ENCODE measurements around the gene MAML3. TPM values are rescaled to one million over a fixed set of nuclear protein-coding genes. Genes with fewer than 3 reads are reported as not detected.

The MAML3 gene
- polyA plus RNA-seq, 1 donor (not counting 4 experiments of a cell fraction or from before 2014, with no cell fraction given) = 0.68 TPM

DNA sequence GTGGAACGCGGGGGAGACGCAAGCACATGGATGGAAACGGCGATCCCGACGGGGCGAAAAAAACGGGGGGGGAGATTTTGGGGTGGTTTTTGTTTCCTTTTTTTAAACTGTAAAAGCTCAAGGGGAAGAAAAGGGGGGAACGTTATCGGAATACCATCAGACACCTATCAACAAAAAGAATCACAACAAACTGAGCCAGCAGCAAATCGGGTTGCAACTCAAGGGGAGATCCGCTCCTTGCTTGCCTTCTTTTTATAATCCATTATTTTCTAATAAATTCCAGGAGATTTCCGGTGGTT lies 616 bp downstream of the MAML3 start:
- peak overlapping the region; percentile 94 for H2AFZ ChIP-seq (ENCODE audit: control insufficient read depth, low read length)
- H4K20me1 ChIP-seq (ENCODE audit: control insufficient read depth, extremely low read depth, insufficient read depth, low read length) = no peaks in the 10 kb centered on the region
- H3K9me3 ChIP-seq (ENCODE audit: control insufficient read depth, low read depth, low read length) = no peaks in the 10 kb centered on the region
- peak overlapping the region; percentile 99 for H3K4me2 ChIP-seq (ENCODE audit: control insufficient read depth, extremely low read depth, insufficient read depth, low read depth, low read length)
- H3K27me3 ChIP-seq (ENCODE audit: control insufficient read depth, extremely low read depth, insufficient read depth, low read length) = peaks cover 5% of the 10 kb centered on the region
- DNase-seq (ENCODE audit: low read depth, low spot score) (no peak), FAIRE-seq (no peak)
- peak overlapping the region; percentile 47 for H3K27ac ChIP-seq (ENCODE audit: control insufficient read depth, insufficient read depth, low read length)
- H3K79me2 ChIP-seq (ENCODE audit: control insufficient read depth, insufficient read depth, low read length) = no peaks in the 10 kb centered on the region
- dilution Hi-C loops (cut with MboI; ENCODE audit: extremely low pct_ligation_motif_present, low sequenced_read_pairs) = no loop called here
- peaks cover 8% of the 10 kb centered on the region for H3K4me1 ChIP-seq (ENCODE audit: control insufficient read depth, extremely low read depth, insufficient read depth, low read length)
- H3K4me3 ChIP-seq (ENCODE audit: control insufficient read depth in 2 of 3, extremely low read depth in 1 of 3, insufficient read depth in 2 of 3, low read depth in 1 of 3, low read length in 3 of 3) = peak overlapping the region; percentile 81 to 96 (median 93)
- no peaks in the 10 kb centered on the region for H3K9me1 ChIP-seq (ENCODE audit: control insufficient read depth, extremely low read depth, insufficient read depth, low read length)
- H3K36me3 ChIP-seq (ENCODE audit: control insufficient read depth in 2 of 2, extremely low read depth in 1 of 2, insufficient read depth in 2 of 2, low read length in 2 of 2) = no peaks in the 10 kb centered on the region
- TF ChIP-seq, protein P1, sequence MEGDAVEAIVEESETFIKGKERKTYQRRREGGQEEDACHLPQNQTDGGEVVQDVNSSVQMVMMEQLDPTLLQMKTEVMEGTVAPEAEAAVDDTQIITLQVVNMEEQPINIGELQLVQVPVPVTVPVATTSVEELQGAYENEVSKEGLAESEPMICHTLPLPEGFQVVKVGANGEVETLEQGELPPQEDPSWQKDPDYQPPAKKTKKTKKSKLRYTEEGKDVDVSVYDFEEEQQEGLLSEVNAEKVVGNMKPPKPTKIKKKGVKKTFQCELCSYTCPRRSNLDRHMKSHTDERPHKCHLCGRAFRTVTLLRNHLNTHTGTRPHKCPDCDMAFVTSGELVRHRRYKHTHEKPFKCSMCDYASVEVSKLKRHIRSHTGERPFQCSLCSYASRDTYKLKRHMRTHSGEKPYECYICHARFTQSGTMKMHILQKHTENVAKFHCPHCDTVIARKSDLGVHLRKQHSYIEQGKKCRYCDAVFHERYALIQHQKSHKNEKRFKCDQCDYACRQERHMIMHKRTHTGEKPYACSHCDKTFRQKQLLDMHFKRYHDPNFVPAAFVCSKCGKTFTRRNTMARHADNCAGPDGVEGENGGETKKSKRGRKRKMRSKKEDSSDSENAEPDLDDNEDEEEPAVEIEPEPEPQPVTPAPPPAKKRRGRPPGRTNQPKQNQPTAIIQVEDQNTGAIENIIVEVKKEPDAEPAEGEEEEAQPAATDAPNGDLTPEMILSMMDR (optimal IDR thresholded peaks at IDR 0.05 in 1 of 3, IDR thresholded peaks at IDR 0.05 in 1 of 3, conservative IDR thresholded peaks at IDR 0.05 in 1 of 3; ENCODE audit: extremely low read depth in 1 of 3, insufficient read depth in 2 of 3, low read length in 3 of 3) = no peak
- TF ChIP-seq EZH2 (IDR thresholded peaks at IDR 0.05; ENCODE audit: low read length) = no peak
- H3K9ac ChIP-seq (ENCODE audit: control insufficient read depth, extremely low read depth, insufficient read depth, low read length) = peak overlapping the region; percentile 75

DNA sequence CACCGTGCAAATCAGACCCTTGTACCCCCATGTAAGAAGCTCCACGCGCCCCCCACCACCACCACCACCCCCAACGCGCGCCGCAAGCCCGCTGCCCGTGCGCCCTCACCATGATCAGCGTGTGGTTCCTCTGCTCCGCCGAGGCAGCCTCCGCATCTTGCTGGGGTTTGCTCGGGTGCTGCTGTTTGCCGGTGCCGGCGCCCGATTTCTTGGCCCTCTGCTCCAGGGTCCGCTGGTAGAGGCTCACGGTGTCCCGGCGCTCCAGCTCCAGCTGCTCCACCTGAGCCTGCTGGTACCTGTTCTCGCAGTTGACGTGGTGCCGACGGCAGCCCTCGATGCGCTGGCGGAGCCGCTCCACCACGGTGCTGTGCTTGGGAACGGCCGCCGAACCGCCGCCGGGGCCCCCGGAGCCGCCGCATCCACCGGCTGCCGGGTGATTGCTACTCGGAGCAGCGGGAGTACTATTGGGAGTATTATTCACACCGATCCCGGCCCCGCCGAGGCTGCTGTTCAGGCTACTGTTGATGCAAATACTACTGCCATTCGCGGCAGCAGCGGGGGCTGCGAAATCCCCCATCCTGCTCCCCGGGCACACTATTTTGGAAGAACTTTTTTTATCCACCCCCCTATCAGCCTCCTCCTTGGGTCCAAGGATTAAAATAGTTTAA lies 1.1 kb downstream of the MAML3 start:
- Histone ChIP-seq H3K4me1 (ENCODE audit: control insufficient read depth, extremely low read depth, insufficient read depth, low read length) (peaks cover 8% of the 10 kb centered on the region), H4K20me1 (ENCODE audit: control insufficient read depth, extremely low read depth, insufficient read depth, low read length) (no peaks in the 10 kb centered on the region), H3K9me1 (ENCODE audit: control insufficient read depth, extremely low read depth, insufficient read depth, low read length) (no peaks in the 10 kb centered on the region), H3K79me2 (ENCODE audit: control insufficient read depth, insufficient read depth, low read length) (no peaks in the 10 kb centered on the region), H3K27ac (ENCODE audit: control insufficient read depth, insufficient read depth, low read length) (no peak overlapping the region), H3K9ac (ENCODE audit: control insufficient read depth, extremely low read depth, insufficient read depth, low read length) (peak overlapping the region; percentile 75), H3K4me3 (ENCODE audit: control insufficient read depth in 2 of 3, extremely low read depth in 1 of 3, insufficient read depth in 2 of 3, low read depth in 1 of 3, low read length in 3 of 3) (peak overlapping the region; percentile 81 to 96 (median 93)), H3K27me3 (ENCODE audit: control insufficient read depth, extremely low read depth, insufficient read depth, low read length) (peaks cover 5% of the 10 kb centered on the region), H3K9me3 (ENCODE audit: control insufficient read depth, low read depth, low read length) (no peaks in the 10 kb centered on the region), H3K36me3 (ENCODE audit: control insufficient read depth in 2 of 2, extremely low read depth in 1 of 2, insufficient read depth in 2 of 2, low read length in 2 of 2) (no peaks in the 10 kb centered on the region), H2AFZ (ENCODE audit: control insufficient read depth, low read length) (peak overlapping the region; percentile 94), H3K4me2 (ENCODE audit: control insufficient read depth, extremely low read depth, insufficient read depth, low read depth, low read length) (peak overlapping the region; percentile 99)
- no peak for FAIRE-seq
- dilution Hi-C loops (cut with MboI; ENCODE audit: extremely low pct_ligation_motif_present, low sequenced_read_pairs) = no loop called here
- DNase-seq (ENCODE audit: low read depth, low spot score) = no peak
- TF ChIP-seq EZH2 (IDR thresholded peaks at IDR 0.05; ENCODE audit: low read length) = no peak
- TF ChIP-seq, protein P1 (optimal IDR thresholded peaks at IDR 0.05 in 1 of 3, IDR thresholded peaks at IDR 0.05 in 1 of 3, conservative IDR thresholded peaks at IDR 0.05 in 1 of 3; ENCODE audit: extremely low read depth in 1 of 3, insufficient read depth in 2 of 3, low read length in 3 of 3) = no peak
